ENCODE results near the gene NCK2. TPM values are rescaled to one million over a fixed set of nuclear protein-coding genes. Genes with fewer than 3 reads are reported as not detected.

Gene NCK2
- total and polyA plus RNA-seq, 10 of the 15 experiments (the other 5 are each of a cell fraction or from before 2014, with no cell fraction given), result 1.2 to 30.9 (median 14.1) TPM

DNA sequence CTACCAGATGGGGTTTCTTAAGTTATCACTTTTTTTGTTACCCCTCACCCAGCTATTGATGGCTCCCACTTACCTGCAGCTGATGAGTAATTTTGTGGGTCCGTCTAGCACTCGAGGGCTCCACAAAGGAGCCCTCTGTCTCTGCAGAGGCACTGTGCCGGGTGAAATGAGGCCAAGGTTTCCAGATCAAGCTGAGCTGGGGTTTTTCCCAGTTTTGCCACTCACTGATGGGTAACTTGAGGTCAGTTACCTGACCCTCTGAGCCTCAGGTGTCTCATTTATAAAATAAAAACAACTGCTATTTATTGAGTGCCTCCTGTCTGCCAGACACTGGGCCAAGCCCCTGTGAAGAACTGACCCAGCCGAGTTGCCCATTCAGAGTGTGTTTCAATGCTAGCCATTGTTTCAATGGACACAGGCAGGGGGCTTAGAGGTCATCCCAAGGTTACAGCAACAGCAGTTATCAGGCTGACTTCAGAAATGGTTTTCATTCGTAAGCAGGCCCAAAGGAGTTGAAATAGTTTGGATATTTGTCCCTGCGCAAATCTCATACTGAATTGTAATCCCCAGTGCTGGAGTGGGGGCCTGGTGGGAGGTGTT is 192.9 kb downstream of the NCK2 start (continued):
- TF ChIP-seq JUND (IDR thresholded peaks at IDR 0.05; ENCODE audit: low read depth, low read length) (no peak), NR2C2 (IDR thresholded peaks at IDR 0.05; ENCODE audit: borderline replicate concordance, control insufficient read depth, insufficient read length, low read depth) (no peak), ASH2L (IDR thresholded peaks at IDR 0.05; ENCODE audit: borderline replicate concordance, low read depth) (no peak), ZNF24 (IDR thresholded peaks at IDR 0.05) (no peak), NFXL1 (IDR thresholded peaks at IDR 0.05; ENCODE audit: borderline replicate concordance) (no peak)
- TF ChIP-seq, protein P1, sequence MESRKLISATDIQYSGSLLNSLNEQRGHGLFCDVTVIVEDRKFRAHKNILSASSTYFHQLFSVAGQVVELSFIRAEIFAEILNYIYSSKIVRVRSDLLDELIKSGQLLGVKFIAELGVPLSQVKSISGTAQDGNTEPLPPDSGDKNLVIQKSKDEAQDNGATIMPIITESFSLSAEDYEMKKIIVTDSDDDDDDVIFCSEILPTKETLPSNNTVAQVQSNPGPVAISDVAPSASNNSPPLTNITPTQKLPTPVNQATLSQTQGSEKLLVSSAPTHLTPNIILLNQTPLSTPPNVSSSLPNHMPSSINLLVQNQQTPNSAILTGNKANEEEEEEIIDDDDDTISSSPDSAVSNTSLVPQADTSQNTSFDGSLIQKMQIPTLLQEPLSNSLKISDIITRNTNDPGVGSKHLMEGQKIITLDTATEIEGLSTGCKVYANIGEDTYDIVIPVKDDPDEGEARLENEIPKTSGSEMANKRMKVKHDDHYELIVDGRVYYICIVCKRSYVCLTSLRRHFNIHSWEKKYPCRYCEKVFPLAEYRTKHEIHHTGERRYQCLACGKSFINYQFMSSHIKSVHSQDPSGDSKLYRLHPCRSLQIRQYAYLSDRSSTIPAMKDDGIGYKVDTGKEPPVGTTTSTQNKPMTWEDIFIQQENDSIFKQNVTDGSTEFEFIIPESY (IDR thresholded peaks at IDR 0.05), result no peak
- TF ChIP-seq, protein P2, sequence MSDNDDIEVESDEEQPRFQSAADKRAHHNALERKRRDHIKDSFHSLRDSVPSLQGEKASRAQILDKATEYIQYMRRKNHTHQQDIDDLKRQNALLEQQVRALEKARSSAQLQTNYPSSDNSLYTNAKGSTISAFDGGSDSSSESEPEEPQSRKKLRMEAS (IDR thresholded peaks at IDR 0.05; ENCODE audit: low read depth, low read length), result no peak
- TF ChIP-seq, protein P3, sequence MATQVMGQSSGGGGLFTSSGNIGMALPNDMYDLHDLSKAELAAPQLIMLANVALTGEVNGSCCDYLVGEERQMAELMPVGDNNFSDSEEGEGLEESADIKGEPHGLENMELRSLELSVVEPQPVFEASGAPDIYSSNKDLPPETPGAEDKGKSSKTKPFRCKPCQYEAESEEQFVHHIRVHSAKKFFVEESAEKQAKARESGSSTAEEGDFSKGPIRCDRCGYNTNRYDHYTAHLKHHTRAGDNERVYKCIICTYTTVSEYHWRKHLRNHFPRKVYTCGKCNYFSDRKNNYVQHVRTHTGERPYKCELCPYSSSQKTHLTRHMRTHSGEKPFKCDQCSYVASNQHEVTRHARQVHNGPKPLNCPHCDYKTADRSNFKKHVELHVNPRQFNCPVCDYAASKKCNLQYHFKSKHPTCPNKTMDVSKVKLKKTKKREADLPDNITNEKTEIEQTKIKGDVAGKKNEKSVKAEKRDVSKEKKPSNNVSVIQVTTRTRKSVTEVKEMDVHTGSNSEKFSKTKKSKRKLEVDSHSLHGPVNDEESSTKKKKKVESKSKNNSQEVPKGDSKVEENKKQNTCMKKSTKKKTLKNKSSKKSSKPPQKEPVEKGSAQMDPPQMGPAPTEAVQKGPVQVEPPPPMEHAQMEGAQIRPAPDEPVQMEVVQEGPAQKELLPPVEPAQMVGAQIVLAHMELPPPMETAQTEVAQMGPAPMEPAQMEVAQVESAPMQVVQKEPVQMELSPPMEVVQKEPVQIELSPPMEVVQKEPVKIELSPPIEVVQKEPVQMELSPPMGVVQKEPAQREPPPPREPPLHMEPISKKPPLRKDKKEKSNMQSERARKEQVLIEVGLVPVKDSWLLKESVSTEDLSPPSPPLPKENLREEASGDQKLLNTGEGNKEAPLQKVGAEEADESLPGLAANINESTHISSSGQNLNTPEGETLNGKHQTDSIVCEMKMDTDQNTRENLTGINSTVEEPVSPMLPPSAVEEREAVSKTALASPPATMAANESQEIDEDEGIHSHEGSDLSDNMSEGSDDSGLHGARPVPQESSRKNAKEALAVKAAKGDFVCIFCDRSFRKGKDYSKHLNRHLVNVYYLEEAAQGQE (IDR thresholded peaks at IDR 0.05; ENCODE audit: low read depth, low read length), result no peak

All from GM12878 (cell line).